Mesothelial cell of epicardium (in vitro differentiated cells): ENCODE data around the gene CFAP45. TPM values are rescaled to one million over a fixed set of nuclear protein-coding genes. Genes with fewer than 3 reads are reported as not detected.

Experiments
- DNase-seq, 2 experiments: peaks; one replicate each; pipeline ENCODE4 v3.0.0; 2021; ENCODE audit warnings: low spot score in 2 of 2; ENCODE audit not compliant: unreplicated experiment in 2 of 2
- H3K27ac Mint-ChIP-seq: 2 replicates; pipeline ENCODE4 v1.8.0; 2021; ENCODE audit warnings: mixed read lengths
- H3K27me3 Mint-ChIP-seq: 2 replicates; pipeline ENCODE4 v1.8.0; 2021; ENCODE audit warnings: low read depth, mixed read lengths
- H3K36me3 Mint-ChIP-seq: 2 replicates; pipeline ENCODE4 v1.8.0; 2021; ENCODE audit warnings: mixed read lengths
- H3K4me1 Mint-ChIP-seq: 2 replicates; pipeline ENCODE4 v1.8.0; 2021; ENCODE audit warnings: mixed read lengths
- H3K4me3 Mint-ChIP-seq: 2 replicates; pipeline ENCODE4 v1.8.0; 2021; ENCODE audit warnings: mild to moderate bottlenecking, moderate library complexity, mixed read lengths
- H3K9me3 Mint-ChIP-seq: 2 replicates; pipeline ENCODE4 v1.8.0; 2021; ENCODE audit warnings: mixed read lengths
- CTCF ChIP-seq: fragments of 200-600 bp; sonication (generic); IDR thresholded peaks from one replicate; pipeline ENCODE4 v1.5.0; 2021; ENCODE audit warnings: antibody characterized with exemption; ENCODE audit not compliant: unreplicated experiment
- total RNA-seq: library from RNA; stranded (reverse); gene quantifications from 3 replicates; pipeline ENCODE4 v1.2.1, GENCODE V29; 2021

The CFAP45 gene
- total RNA-seq, 1 donor from 2014 or later: 0.20 TPM

GRCh38 chr1:159828581-159829272 lies 71.2 kb downstream of the CFAP45 start:
- H3K27me3 Mint-ChIP-seq: peaks cover 5% of the 10 kb centered on the region
- no peaks in the 10 kb centered on the region for H3K36me3 Mint-ChIP-seq
- no peak overlapping the region for H3K4me3 Mint-ChIP-seq
- no peak for TF ChIP-seq CTCF
- H3K27ac Mint-ChIP-seq: no peak overlapping the region
- H3K9me3 Mint-ChIP-seq: no peaks in the 10 kb centered on the region
- H3K4me1 Mint-ChIP-seq: peaks cover 38% of the 10 kb centered on the region
- DNase-seq: no peak

- Mint-ChIP-seq H3K4me3 (no peak overlapping the region), H3K27me3 (peaks cover 9% of the 10 kb centered on the region), H3K4me1 (peaks cover 44% of the 10 kb centered on the region), H3K9me3 (no peaks in the 10 kb centered on the region), H3K27ac (no peak overlapping the region), H3K36me3 (no peaks in the 10 kb centered on the region)
- DNase-seq: no peak
- TF ChIP-seq CTCF: no peak
These were observed 71.8 kb downstream of the CFAP45 start for GRCh38 chr1:159828176-159828575.

GRCh38 chr1:159827549-159827948 lies 72.4 kb downstream of the CFAP45 start:
- H3K27me3 Mint-ChIP-seq: peaks cover 14% of the 10 kb centered on the region
- H3K4me3 Mint-ChIP-seq: no peak overlapping the region
- no peak for TF ChIP-seq CTCF
- H3K9me3 Mint-ChIP-seq: no peaks in the 10 kb centered on the region
- peaks cover 46% of the 10 kb centered on the region for H3K4me1 Mint-ChIP-seq
- H3K36me3 Mint-ChIP-seq: no peaks in the 10 kb centered on the region
- no peak overlapping the region for H3K27ac Mint-ChIP-seq
- no peak for DNase-seq

- Mint-ChIP-seq H3K27ac (no peak overlapping the region), H3K4me1 (peaks cover 46% of the 10 kb centered on the region), H3K9me3 (no peaks in the 10 kb centered on the region), H3K27me3 (peaks cover 18% of the 10 kb centered on the region), H3K4me3 (no peak overlapping the region), H3K36me3 (no peaks in the 10 kb centered on the region)
- no peak for DNase-seq
- no peak for TF ChIP-seq CTCF
These were observed 72.9 kb downstream of the CFAP45 start for GRCh38 chr1:159827102-159827490.

- Mint-ChIP-seq H3K9me3 (no peaks in the 10 kb centered on the region), H3K27ac (no peak within 1 kb of the TSS), H3K4me3 (no peak within 1 kb of the TSS), H3K4me1 (peaks cover 43% of the 10 kb centered on the region), H3K36me3 (no peaks in the 10 kb centered on the region), H3K27me3 (peaks cover 21% of the 10 kb centered on the region)
- TF ChIP-seq CTCF: no peak
- no peak for DNase-seq
These were observed 73.4 kb downstream of the CFAP45 start, which contains the start of gene SLAMF8 for GRCh38 chr1:159826441-159827101. Gene SLAMF8 (plus strand): TSS chr1:159826873. CDS start chr1:159826899, 26 bp downstream.
